Adrenal gland (tissue), 5 donors: ENCODE data around the gene SDC3.

Experiments
- POLR2A ChIP-seq, 2 donors: fragments of 450-650 bp; IDR thresholded peaks; one replicate each; pipeline ENCODE4 v1.6.1; 2017; ENCODE audit warnings: antibody characterized with exemption in 2 of 2, mild to moderate bottlenecking in 2 of 2, moderate library complexity in 1 of 2
- TF ChIP-seq, protein P1 (sequence below), 6 experiments: fragments of 450-650 bp in 4 of 6; fragments of 200-600 bp in 2 of 6; sonication (generic) in 1 of 6; IDR thresholded peaks; 1 replicate in 5 of 6; 2 replicates in 1 of 6; pipeline versions ENCODE4 v1.5.1 to v1.8.0; 2016 to 2021; ENCODE audit warnings: antibody characterized with exemption in 6 of 6, mild to moderate bottlenecking in 2 of 6, moderate library complexity in 1 of 6
- donor health status: DM: no; HTN: no; CAD: no.

DNA sequence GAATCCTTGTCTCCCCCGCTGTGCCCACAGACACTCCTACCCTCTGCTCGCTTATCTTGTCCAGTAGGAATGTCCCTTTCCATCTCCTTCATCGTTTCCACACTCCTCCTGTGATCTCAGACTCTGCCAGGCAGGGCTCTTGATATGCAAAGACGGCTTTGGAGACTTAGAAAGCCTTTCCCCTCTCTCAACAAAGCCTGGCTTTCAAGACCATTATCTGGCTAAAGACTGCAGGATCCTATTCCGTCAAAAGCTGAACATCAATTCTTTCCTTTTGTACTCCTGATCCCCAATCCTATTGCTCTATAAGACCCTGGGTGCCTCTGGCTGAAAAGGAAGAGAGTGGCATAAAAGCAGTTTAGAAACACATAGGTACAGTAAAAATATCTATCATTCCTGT, 63.9 kb downstream of the SDC3 start:
- TF ChIP-seq, protein P1, sequence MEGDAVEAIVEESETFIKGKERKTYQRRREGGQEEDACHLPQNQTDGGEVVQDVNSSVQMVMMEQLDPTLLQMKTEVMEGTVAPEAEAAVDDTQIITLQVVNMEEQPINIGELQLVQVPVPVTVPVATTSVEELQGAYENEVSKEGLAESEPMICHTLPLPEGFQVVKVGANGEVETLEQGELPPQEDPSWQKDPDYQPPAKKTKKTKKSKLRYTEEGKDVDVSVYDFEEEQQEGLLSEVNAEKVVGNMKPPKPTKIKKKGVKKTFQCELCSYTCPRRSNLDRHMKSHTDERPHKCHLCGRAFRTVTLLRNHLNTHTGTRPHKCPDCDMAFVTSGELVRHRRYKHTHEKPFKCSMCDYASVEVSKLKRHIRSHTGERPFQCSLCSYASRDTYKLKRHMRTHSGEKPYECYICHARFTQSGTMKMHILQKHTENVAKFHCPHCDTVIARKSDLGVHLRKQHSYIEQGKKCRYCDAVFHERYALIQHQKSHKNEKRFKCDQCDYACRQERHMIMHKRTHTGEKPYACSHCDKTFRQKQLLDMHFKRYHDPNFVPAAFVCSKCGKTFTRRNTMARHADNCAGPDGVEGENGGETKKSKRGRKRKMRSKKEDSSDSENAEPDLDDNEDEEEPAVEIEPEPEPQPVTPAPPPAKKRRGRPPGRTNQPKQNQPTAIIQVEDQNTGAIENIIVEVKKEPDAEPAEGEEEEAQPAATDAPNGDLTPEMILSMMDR (IDR thresholded peaks at IDR 0.05): no peak
- no peak for TF ChIP-seq POLR2A (IDR thresholded peaks at IDR 0.05)
